GM06990 (cell line): ENCODE data around the gene COL17A1.

Source experiments
- DNase-seq: peaks from one replicate; pipeline ENCODE4 v3.0.0-alpha.2; 2011; ENCODE audit not compliant: insufficient read length; ENCODE audit errors: extremely low read depth
- H3K27me3 ChIP-seq: replicated peaks from 2 replicates; pipeline ENCODE4 v1.6.0; 2011; ENCODE audit warnings: low read length; ENCODE audit not compliant: control insufficient read depth, insufficient read depth
- H3K36me3 ChIP-seq: 2 replicates; pipeline ENCODE4 v1.5.1; 2011; ENCODE audit warnings: low read length; ENCODE audit not compliant: control insufficient read depth, insufficient read depth
- H3K4me3 ChIP-seq: replicated peaks from 2 replicates; pipeline ENCODE4 v1.5.1; 2011; ENCODE audit warnings: low read depth, mild to moderate bottlenecking, control low read depth, low read length
- TF ChIP-seq, protein P1 (sequence below): IDR thresholded peaks from 2 replicates; pipeline ENCODE4 v1.5.1; 2011; ENCODE audit warnings: low read length, control low read depth, mild to moderate bottlenecking, inconsistent platforms; ENCODE audit not compliant: insufficient read depth, poor library complexity, severe bottlenecking

COL17A1 gene

DNA sequence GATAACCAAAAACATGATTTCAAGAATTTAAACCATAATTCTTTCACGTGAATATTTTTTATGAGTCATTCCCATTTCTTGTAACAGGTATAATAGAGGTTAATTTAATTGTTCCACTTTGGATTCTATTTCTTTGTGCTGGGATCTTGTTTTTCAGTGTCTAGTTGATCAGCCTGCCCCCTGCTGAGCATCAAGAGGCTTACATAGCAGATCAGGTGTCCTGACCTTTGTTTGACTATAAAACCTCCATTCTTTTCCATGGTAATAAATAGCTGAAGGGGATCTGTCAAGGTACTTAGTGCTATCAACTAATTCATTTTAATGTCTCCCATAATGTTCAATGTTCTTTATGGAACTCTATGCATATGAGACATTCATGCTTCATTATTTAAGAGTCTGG lies 4.9 kb downstream of the COL17A1 start:
- DNase-seq = no peak
- Histone ChIP-seq H3K36me3 (no peaks in the 10 kb centered on the region), H3K27me3 (no peaks in the 10 kb centered on the region; the same call in 1 of the 2 replicates), H3K4me3 (no peak overlapping the region)
- TF ChIP-seq, protein P1, sequence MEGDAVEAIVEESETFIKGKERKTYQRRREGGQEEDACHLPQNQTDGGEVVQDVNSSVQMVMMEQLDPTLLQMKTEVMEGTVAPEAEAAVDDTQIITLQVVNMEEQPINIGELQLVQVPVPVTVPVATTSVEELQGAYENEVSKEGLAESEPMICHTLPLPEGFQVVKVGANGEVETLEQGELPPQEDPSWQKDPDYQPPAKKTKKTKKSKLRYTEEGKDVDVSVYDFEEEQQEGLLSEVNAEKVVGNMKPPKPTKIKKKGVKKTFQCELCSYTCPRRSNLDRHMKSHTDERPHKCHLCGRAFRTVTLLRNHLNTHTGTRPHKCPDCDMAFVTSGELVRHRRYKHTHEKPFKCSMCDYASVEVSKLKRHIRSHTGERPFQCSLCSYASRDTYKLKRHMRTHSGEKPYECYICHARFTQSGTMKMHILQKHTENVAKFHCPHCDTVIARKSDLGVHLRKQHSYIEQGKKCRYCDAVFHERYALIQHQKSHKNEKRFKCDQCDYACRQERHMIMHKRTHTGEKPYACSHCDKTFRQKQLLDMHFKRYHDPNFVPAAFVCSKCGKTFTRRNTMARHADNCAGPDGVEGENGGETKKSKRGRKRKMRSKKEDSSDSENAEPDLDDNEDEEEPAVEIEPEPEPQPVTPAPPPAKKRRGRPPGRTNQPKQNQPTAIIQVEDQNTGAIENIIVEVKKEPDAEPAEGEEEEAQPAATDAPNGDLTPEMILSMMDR = peak; percentile 55

DNA sequence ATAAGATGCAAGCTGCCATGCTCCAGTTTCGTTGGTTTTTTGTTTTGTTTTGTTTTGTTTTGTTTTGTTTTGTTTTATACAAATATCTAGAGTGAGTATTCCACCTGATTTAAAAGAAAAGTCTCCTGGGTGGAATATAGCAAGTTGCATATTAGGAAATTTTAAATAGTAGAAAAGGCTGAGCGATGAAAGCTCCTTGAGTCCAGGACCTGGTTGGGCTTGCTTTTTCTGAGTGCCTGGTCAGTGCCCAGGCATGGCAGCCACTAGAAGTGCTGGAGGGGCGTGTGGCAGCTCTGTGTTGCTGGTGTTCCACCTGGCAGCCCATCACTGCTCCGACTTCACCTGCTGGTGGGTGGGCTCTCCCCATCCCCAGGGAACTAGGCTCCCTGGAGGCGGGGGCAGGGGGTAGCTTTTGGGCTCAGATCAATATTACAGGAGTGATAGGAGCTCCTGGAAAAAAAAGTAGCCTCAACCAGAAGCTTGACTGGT lies 8.0 kb downstream of the COL17A1 start:
- Histone ChIP-seq H3K36me3 (no peaks in the 10 kb centered on the region), H3K4me3 (no peak overlapping the region), H3K27me3 (no peaks in the 10 kb centered on the region; the same call in 1 of the 2 replicates)
- TF ChIP-seq, protein P1 = no peak
- DNase-seq = no peak

DNA sequence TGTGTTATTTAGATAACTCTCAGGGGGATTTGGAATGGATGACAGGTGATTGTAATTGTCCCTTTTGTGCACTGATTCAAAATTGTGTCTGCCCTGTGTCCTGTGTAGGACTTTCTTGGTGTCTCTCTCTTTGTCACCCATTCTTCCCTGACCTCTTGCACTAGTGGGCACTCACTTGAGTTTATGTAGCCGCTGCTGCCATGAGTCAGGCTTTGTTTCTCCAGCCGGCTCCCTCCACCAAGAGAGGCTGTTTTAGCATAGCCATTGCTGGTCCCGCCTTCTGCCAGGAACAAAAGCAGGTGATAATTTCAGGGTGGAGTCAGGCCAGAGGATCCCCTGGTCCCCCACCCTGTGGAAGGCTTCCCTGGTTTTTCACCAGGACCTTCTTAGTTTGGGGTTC lies 8.4 kb downstream of the COL17A1 start:
- H3K27me3 ChIP-seq = no peaks in the 10 kb centered on the region; the same call in 1 of the 2 replicates
- H3K4me3 ChIP-seq = no peak overlapping the region
- DNase-seq = no peak
- no peaks in the 10 kb centered on the region for H3K36me3 ChIP-seq
- TF ChIP-seq, protein P1 = no peak

DNA sequence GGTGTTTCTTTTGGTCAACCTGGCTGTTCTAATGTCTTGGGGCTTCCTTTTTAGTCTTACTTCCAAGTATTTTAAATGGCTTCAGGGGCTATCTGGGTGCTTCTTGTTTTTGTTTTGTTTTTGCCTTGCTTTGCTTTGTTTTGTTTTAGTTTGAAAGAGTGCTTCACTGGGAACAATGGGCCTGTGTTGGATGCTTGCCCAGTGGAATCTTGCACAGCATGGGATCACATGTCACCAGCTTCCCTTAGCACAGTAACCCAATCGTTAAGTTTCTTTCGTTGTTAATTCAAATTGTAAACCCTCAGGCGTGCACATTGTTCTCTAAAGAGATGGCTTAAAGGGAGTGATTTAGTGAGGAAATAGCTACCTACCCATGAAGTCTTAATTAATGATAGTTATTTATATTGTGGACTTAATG lies 8.9 kb downstream of the COL17A1 start:
- H3K4me3 ChIP-seq = no peak overlapping the region
- TF ChIP-seq, protein P1 = no peak
- DNase-seq = no peak
- no peaks in the 10 kb centered on the region for H3K36me3 ChIP-seq
- H3K27me3 ChIP-seq = no peaks in the 10 kb centered on the region; the same call in 1 of the 2 replicates

DNA sequence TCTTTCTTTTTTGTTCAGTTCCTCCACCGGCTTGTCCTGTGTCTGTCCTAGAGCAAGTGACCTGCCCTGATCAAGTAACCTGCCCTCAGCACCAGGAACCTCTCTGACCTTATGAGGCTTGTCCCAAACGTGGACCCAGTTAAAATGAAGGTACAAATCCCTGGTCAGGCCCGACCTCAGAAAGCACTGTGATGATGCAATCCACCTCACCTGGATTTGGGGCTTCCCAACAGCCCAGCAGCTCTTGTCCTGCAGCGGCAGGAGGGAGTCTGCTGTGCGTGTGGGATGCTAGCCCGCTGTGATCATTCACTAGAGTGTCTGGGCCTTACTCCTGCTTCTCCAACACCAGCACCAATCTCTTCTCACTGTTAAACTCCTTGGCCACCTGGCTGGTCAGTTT lies 11.2 kb downstream of the COL17A1 start:
- Histone ChIP-seq H3K36me3 (no peaks in the 10 kb centered on the region), H3K4me3 (no peak overlapping the region), H3K27me3 (no peaks in the 10 kb centered on the region; the same call in 1 of the 2 replicates)
- DNase-seq = no peak
- TF ChIP-seq, protein P1 = no peak

DNA sequence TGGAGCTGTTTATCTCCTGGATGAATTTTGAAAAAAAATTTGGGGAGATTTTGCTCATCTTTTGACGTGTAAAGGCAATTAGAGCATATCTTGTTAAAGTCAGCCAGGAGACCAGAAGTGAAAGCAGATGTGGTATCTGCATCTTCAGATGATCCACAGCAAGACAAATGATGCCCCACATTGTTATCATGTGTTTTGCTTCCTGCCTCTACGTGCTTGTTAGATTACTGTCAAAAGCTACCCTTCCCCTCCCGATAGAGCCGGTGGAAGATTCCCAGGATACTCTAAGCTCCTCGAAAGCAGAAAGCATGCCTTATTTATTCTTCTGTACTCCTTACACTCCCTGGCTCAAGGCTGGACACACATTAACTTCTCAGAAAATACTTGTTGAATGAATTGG lies 12.9 kb downstream of the COL17A1 start:
- Histone ChIP-seq H3K36me3 (no peaks in the 10 kb centered on the region), H3K27me3 (no peaks in the 10 kb centered on the region; the same call in 1 of the 2 replicates), H3K4me3 (no peak overlapping the region)
- TF ChIP-seq, protein P1 = no peak
- no peak for DNase-seq
